HG02759 (cell line): Measurements from ENCODE around the gene MAP3K8.

Source experiments
- ATAC-seq: cut with Tn5 transposase; IDR thresholded peaks from one replicate; pipeline ENCODE4 v1.9.1; 2021; ENCODE audit warnings: mild to moderate bottlenecking, moderate library complexity; ENCODE audit not compliant: unreplicated experiment

Gene MAP3K8

DNA sequence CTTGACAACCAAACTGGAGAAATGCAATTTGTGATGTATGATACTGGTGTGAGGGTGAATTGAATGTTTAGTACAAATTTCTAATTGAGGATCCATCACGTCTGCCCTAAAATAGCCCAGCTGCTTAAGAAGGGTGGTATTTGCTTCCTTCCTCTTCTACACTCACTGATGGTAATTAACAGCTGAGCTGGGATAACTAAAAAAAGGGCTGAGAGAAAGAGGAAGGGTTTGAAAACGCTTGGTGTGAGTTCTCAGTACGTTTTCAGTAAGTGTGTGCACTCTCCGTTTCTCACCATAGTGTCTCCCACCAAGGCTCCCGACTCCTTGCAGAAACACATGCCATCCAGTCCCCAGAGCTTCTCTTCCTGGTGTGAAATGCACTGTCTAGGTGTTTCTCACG, 54.3 kb downstream of the MAP3K8 start:
- no peak for ATAC-seq

GRCh38 chr10:30489346-30489745, 55.4 kb downstream of the MAP3K8 start:
- no peak for ATAC-seq

- ATAC-seq, result no peak
These were observed 56.5 kb downstream of the MAP3K8 start for GRCh38 chr10:30490289-30491000.

- ATAC-seq, result no peak
These were observed 57.4 kb downstream of the MAP3K8 start for GRCh38 chr10:30491204-30491915.

GRCh38 chr10:30491916-30492515, 58.0 kb downstream of the MAP3K8 start:
- ATAC-seq, result no peak

DNA sequence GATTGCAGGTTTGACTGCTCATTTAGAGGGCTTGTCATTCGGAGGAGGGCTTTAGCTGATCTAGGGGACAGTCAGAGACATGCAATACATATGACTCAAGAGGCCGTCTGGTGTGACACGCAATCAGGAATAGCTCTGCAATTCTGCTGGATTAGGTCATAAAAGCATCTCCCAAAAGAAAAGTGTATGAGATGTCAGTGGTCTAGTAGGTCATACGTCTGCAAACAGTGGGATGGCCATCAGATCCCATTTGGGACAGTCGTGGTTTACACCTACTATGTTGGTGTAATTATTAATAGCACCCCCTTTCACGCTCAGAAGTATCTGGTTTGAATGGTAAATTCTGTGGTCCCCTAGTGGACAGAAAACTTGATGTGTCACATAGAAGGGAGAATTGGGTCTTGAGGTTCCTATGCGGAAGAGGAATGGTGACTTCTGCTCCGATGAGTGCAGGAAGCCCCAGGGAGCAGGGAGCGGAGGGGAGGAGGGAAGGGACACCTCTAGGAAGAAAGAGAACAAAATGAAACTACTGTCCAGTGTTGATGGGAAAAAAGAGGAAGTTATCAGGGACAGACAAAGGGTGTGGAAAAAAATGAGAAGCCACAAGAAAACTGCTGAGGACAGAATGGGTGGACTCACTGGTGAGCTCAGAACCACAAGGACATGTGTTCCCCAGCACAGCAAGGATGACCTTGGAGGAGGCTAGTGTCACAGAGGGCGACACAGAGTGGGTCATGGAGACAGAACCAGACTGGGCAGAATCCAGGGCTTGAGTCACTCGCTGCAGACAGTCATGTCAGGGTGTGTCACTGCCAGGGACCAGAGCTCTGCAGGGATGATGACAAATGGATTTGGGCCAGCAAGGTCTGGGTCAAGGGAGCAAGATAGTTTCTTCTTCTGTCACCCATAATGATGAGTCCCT, 59.9 kb downstream of the MAP3K8 start:
- ATAC-seq, result peak; percentile 41

DNA sequence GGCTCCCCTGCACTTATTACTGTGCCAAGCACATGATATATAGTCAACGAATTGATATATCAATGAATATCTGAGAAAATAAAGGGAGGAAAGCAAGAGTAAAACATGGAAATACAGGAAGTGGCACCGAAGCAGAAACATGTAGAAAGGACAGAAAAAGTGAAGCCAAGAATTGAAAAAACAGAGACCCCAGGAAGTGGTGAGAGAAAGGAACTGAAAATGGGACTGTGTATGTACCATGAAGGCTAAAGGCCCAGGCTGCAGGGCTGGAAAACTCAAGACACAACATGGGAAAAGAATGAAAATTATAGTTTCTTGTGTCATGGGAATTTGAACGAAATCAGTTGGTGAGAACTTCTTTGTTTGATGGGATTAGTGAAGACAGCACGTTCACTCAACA, 60.6 kb downstream of the MAP3K8 start:
- ATAC-seq, result no peak

GRCh38 chr10:30495687-30496086, 61.7 kb downstream of the MAP3K8 start:
- ATAC-seq, result no peak

DNA sequence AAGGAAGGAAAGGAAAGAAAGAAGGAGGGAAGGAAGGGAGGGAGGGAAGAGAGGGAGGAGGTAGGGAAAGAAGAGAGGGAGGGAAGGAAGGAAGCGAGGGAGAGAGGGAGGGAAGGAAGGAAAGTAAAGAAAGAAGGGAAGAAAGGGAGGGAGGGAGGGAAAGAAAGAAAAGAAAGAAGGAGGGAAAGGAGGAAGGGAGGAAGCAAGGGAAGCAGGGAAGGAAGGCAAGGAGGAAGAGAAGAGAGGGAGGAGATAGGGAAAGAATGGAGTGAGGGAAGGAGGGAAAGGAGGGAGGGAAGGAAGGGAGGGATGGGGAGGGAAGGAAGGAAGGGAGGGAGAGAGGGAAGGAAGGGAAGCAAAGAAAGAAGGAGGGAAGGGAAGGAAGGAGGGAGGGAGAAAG, 65.8 kb downstream of the MAP3K8 start:
- ATAC-seq, result no peak

DNA sequence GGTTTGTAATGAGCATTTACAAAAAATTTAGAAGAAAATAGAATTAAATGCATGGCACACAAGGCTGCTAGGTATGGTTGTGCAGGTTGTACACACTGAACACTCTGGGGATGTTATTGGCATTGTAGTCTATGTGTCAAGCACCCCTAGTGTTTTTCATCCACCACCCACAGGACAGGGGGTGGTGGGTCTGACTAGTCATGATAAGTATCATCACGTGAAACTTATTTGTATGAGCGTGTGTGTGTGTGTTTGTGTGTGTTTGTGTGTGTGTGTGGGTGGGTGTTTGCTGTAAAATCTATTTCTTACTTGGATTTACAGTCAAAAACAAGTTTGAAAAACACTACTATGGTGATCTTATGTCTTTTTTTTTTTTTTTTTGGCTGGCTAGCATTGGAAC, 66.5 kb downstream of the MAP3K8 start:
- ATAC-seq, result no peak

DNA sequence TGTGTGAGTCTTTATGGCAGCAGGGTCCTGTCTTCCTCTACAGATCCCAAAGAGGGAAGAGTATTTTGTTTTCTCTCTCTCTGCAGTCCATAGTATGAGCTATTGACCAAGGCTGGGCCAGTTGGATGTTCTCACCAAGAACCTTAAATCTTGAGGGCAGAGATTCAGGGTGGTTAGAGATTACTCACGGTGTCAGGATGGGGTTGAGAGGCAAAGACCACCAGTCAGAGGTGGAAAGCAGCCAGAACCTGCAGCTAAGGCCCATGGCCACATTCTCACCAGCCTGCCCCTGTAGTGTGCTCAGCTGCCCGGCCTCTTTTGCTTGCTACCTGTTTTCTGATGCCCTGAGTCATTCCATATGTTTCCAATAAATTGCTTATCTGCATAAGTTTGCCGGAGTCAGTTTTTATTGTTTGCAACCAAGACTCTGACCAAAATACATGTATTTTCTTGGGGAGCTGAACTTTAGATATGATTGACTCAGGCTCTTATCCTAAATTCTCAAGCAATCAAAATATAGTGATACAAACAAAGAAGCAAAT, 67.0 kb downstream of the MAP3K8 start:
- ATAC-seq, result no peak

- ATAC-seq, result peak; percentile 76
These were observed 68.5 kb downstream of the MAP3K8 start for GRCh38 chr10:30502266-30503060.

DNA sequence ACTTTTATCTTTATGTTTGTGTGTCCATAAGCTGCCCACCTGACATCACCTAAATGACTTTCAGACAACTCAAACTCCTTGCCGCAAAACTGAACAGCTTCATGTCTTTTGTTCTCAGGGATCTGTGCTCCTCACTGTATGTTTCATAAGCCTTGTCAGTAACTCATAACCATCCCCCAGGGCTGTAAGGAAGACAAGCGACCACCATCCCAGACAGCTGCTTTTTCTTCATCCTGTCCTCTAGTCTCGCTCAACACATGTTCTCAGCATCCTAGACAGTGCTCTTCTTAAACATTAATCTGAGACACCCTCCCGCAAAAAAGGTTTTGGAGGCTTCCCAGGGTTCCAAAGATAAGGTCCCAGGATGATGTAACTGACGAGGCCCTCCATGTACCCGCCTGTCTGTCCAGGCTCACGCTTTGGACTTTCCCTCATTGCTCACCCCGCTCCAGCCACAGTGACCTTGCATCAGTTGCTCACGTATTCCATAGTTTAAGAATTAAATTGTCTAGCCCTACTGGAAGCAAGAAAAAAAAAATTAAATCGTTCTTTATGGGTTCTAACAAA, 69.8 kb downstream of the MAP3K8 start:
- no peak for ATAC-seq

GRCh38 chr10:30505543-30506298, 71.7 kb downstream of the MAP3K8 start:
- ATAC-seq, result no peak

DNA sequence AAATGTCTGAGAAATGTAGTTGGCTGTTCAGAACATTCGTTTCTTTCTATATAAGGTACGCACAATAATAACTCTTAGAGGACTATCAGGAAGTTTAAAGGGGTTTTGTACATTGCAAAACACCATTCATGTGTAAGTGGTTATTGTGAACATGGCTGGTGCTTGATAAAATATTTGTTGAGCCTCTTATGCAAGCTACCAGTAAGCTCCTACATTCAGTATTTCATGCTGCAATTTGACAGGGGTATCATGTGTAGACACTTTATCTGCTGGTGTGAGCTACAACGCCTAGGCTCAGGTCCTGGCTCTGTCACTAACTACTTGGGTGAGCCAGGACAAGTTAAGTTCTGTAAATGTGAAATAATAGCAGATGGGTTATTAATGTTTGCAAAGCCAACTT, 75.5 kb downstream of the MAP3K8 start:
- no peak for ATAC-seq

GRCh38 chr10:30510184-30510931, 76.4 kb downstream of the MAP3K8 start:
- peak; percentile 92 for ATAC-seq

GRCh38 chr10:30510932-30511700, 77.1 kb downstream of the MAP3K8 start:
- peak; percentile 45 for ATAC-seq
